GM12878 (cell line): ENCODE measurements around the gene FOXO1.

ENCODE experiments used
- ELK1 ChIP-seq: IDR thresholded peaks from 2 replicates; pipeline ENCODE4 v1.6.1; 2012; ENCODE audit warnings: low read depth, low read length, improper control_type of control experiment
- EP300 ChIP-seq, 2 experiments: fragments of 150-350 bp in 1 of 2; IDR thresholded peaks; 2 replicates each; pipeline ENCODE4 v1.6.1; 2011 to 2012; ENCODE audit warnings: low read depth in 2 of 2, low read length in 2 of 2, borderline replicate concordance in 1 of 2, improper control_type of control experiment in 1 of 2, inconsistent platforms in 1 of 2; ENCODE audit not compliant: control insufficient read depth in 1 of 2
- FOXM1 ChIP-seq: IDR thresholded peaks from 2 replicates; pipeline ENCODE4 v1.6.1; 2012; ENCODE audit warnings: low read depth, mild to moderate bottlenecking, inconsistent platforms, low read length, moderate library complexity
- HDAC2 ChIP-seq: fragments of 200-600 bp; sonication (generic); IDR thresholded peaks from 2 replicates; pipeline ENCODE4 v1.6.1; 2017
- HDAC6 ChIP-seq: fragments of 200-600 bp; sonication (generic); IDR thresholded peaks from one replicate; pipeline ENCODE4 v1.8.0; 2017; ENCODE audit warnings: antibody characterized with exemption; ENCODE audit not compliant: unreplicated experiment
- JUNB ChIP-seq: IDR thresholded peaks from 2 replicates; pipeline ENCODE4 v1.6.1; 2016; ENCODE audit warnings: antibody characterized with exemption, mild to moderate bottlenecking
- MYC ChIP-seq: IDR thresholded peaks from 2 replicates; pipeline ENCODE4 v1.6.1; 2011; ENCODE audit warnings: mild to moderate bottlenecking, low read length, moderate library complexity, inconsistent platforms; ENCODE audit not compliant: insufficient read depth, insufficient replicate concordance, insufficient read length, severe bottlenecking
- NR2C1 ChIP-seq: fragments of 450-650 bp; IDR thresholded peaks from 2 replicates; pipeline ENCODE4 v1.6.1; 2017; ENCODE audit warnings: antibody characterized with exemption, mild to moderate bottlenecking, moderate library complexity
- POLR2A ChIP-seq: IDR thresholded peaks from 2 replicates; pipeline ENCODE4 v1.6.1; 2011; ENCODE audit warnings: low read depth, mild to moderate bottlenecking, low read length
- TF ChIP-seq, protein P1 (sequence below), 3 experiments: IDR thresholded peaks in 2 of 3; conservative IDR thresholded peaks in 1 of 3; 2 replicates each; pipeline ENCODE4 v1.5.1; 2011; ENCODE audit warnings: low read depth in 3 of 3, low read length in 3 of 3, mild to moderate bottlenecking in 3 of 3, control low read depth in 2 of 3, moderate library complexity in 2 of 3, inconsistent platforms in 1 of 3, mixed read lengths in 1 of 3; ENCODE audit not compliant: control insufficient read depth in 2 of 3, insufficient read depth in 1 of 3; ENCODE audit errors: extremely low read depth in 1 of 3

- TF ChIP-seq ELK1: no peak
- TF ChIP-seq HDAC2: no peak
- TF ChIP-seq FOXM1: no peak
- TF ChIP-seq POLR2A: no peak
- no peak for TF ChIP-seq JUNB
- no peak for TF ChIP-seq MYC
- TF ChIP-seq, protein P1, sequence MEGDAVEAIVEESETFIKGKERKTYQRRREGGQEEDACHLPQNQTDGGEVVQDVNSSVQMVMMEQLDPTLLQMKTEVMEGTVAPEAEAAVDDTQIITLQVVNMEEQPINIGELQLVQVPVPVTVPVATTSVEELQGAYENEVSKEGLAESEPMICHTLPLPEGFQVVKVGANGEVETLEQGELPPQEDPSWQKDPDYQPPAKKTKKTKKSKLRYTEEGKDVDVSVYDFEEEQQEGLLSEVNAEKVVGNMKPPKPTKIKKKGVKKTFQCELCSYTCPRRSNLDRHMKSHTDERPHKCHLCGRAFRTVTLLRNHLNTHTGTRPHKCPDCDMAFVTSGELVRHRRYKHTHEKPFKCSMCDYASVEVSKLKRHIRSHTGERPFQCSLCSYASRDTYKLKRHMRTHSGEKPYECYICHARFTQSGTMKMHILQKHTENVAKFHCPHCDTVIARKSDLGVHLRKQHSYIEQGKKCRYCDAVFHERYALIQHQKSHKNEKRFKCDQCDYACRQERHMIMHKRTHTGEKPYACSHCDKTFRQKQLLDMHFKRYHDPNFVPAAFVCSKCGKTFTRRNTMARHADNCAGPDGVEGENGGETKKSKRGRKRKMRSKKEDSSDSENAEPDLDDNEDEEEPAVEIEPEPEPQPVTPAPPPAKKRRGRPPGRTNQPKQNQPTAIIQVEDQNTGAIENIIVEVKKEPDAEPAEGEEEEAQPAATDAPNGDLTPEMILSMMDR (IDR thresholded peaks at IDR 0.05 in 2 of 3, conservative IDR thresholded peaks at IDR 0.05 in 1 of 3; ENCODE audit: control insufficient read depth in 2 of 3, extremely low read depth in 1 of 3, insufficient read depth in 1 of 3, low read depth in 3 of 3, low read length in 3 of 3): no peak
- no peak for TF ChIP-seq HDAC6
- no peak for TF ChIP-seq NR2C1
- TF ChIP-seq EP300 (IDR thresholded peaks at IDR 0.05; ENCODE audit: borderline replicate concordance in 1 of 2, control insufficient read depth in 1 of 2, low read depth in 2 of 2, low read length in 2 of 2): no peak
These were observed 44.2 kb downstream of the FOXO1 start for GRCh38 chr13:40622246-40622645.
